ENCODE data around the gene OR4D11. TPM values are rescaled to one million over a fixed set of nuclear protein-coding genes. Genes with fewer than 3 reads are reported as not detected.

OR4D11 gene
- total RNA-seq (not detected in 2 replicates), polyA plus RNA-seq (not detected in 2 replicates), polyA minus RNA-seq (not detected in 2 replicates), Bru-seq, nascent RNA (not detected), BruChase-seq, experiment 1, labeled RNA remaining after a 6-hour chase (not detected), BruChase-seq, experiment 2, labeled RNA remaining after a 2-hour chase (not detected)
- polyA plus RNA-seq (2011; cell fraction: cytosol; rRNA removed): not detected in 2 replicates
- not detected in 2 replicates for polyA plus RNA-seq (2011; cell fraction: nucleus; rRNA removed)
- polyA plus RNA-seq (2012): not detected in 2 replicates
- polyA minus RNA-seq (2011; cell fraction: cytosol; rRNA and poly(A)+ RNA removed): not detected
- not detected in 2 replicates for polyA minus RNA-seq (2011; cell fraction: nucleus; rRNA and poly(A)+ RNA removed)
- long read RNA-seq: 0 reads

GRCh38 chr11:59503276-59503675 lies at the start of gene OR4D11:
Gene OR4D11 (plus strand): TSS chr11:59503576. CDS start chr11:59503576, 0 bp downstream.
- H3K9ac ChIP-seq (replicated peaks; ENCODE audit: extremely low read depth, insufficient read depth, low read length): no peak within 1 kb of the TSS
- no peak within 1 kb of the TSS for H3K27ac ChIP-seq (ENCODE audit: insufficient read depth, low read depth, low read length)
- H3K27me3 ChIP-seq (ENCODE audit: control insufficient read depth in 2 of 2, insufficient read depth in 2 of 2, low read length in 2 of 2): peaks cover 0 to 1% of the 10 kb centered on the region in 2 experiments
- POLR2A ChIA-PET: interaction anchor here (0.7 kb wide), 1 partner anchor 299 kb away, joined by 4 read pairs; no protein-coding TSS in a partner anchor
- no peak for DNase-seq (ENCODE audit: low read depth, low spot score)
- no peak within 1 kb of the TSS for H2AFZ ChIP-seq (ENCODE audit: low read depth, low read length)
- H3K9me3 ChIP-seq (replicated peaks; ENCODE audit: control insufficient read depth, insufficient read depth, low read length): no peaks in the 10 kb centered on the region
- CTCF ChIA-PET: interaction anchor here (1.1 kb wide), 1 partner anchor 8 kb away, joined by 4 read pairs; the partner anchor contains the start of gene OR4D9
- no peak for TF ChIP-seq FOS (IDR thresholded peaks at IDR 0.05; ENCODE audit: borderline replicate concordance, insufficient read depth, low read length)
- TF ChIP-seq POLR2A (IDR thresholded peaks at IDR 0.05; ENCODE audit: low read depth, low read length): no peak
- no peak for TF ChIP-seq JUN (IDR thresholded peaks at IDR 0.05; ENCODE audit: borderline replicate concordance, insufficient read depth, insufficient read length, low read depth)
- TF ChIP-seq MAX (IDR thresholded peaks at IDR 0.05; ENCODE audit: insufficient read depth, insufficient read length): no peak
- TF ChIP-seq EZH2 (IDR thresholded peaks at IDR 0.05; ENCODE audit: borderline replicate concordance, low read depth, low read length, severe bottlenecking): no peak
- no peak for TF ChIP-seq POLR2AphosphoS5 (IDR thresholded peaks at IDR 0.05; ENCODE audit: insufficient read depth, low read depth, low read length)
- FAIRE-seq: no peak
- H3K4me1 ChIP-seq (ENCODE audit: control insufficient read depth, extremely low read depth, insufficient read depth, low read length): no peaks in the 10 kb centered on the region
- H3K36me3 ChIP-seq (ENCODE audit: control insufficient read depth in 2 of 2, extremely low read depth in 1 of 2, insufficient read depth in 2 of 2, low read length in 2 of 2): no peaks in the 10 kb centered on the region
- no peaks in the 10 kb centered on the region for H4K20me1 ChIP-seq (replicated peaks; ENCODE audit: control insufficient read depth, extremely low read depth, insufficient read depth, low read length)
- dilution Hi-C loops (cut with MboI; ENCODE audit: extremely low pct_ligation_motif_present, low sequenced_read_pairs) (no loop called here), intact Hi-C loops (cut with micrococcal nuclease) (no loop called here)
- no TSS peak for BruUV-seq (replicated peaks)
- no peaks in the 10 kb centered on the region for H3K79me2 ChIP-seq (ENCODE audit: control insufficient read depth, insufficient read depth, low read length)
- H3K4me2 ChIP-seq (ENCODE audit: insufficient read depth, low read length): no peak within 1 kb of the TSS
- no peak within 1 kb of the TSS for H3K4me3 ChIP-seq (replicated peaks in 1 of 3; ENCODE audit: insufficient read depth in 1 of 3, low read depth in 1 of 3, low read length in 3 of 3)
- no peaks in the 10 kb centered on the region for H3K9me1 ChIP-seq (replicated peaks; ENCODE audit: control insufficient read depth, extremely low read depth, insufficient read depth, low read length)

GRCh38 chr11:59456661-59457060 lies 46.7 kb upstream of the OR4D11 start, which contains the start of gene OR4D6:
Gene OR4D6 (plus strand): TSS chr11:59456961. CDS start chr11:59456961, 0 bp downstream.
- DNase-seq (ENCODE audit: low read depth, low spot score) (no peak), FAIRE-seq (no peak)
- Histone ChIP-seq H3K27me3 (ENCODE audit: control insufficient read depth in 2 of 2, insufficient read depth in 2 of 2, low read length in 2 of 2) (no peaks in the 10 kb centered on the region), H3K79me2 (ENCODE audit: control insufficient read depth, insufficient read depth, low read length) (no peaks in the 10 kb centered on the region), H4K20me1 (replicated peaks; ENCODE audit: control insufficient read depth, extremely low read depth, insufficient read depth, low read length) (no peaks in the 10 kb centered on the region), H3K4me2 (ENCODE audit: insufficient read depth, low read length) (no peak within 1 kb of the TSS), H3K9ac (replicated peaks; ENCODE audit: extremely low read depth, insufficient read depth, low read length) (no peak within 1 kb of the TSS), H3K4me3 (replicated peaks in 1 of 3; ENCODE audit: insufficient read depth in 1 of 3, low read depth in 1 of 3, low read length in 3 of 3) (no peak within 1 kb of the TSS), H3K27ac (ENCODE audit: insufficient read depth, low read depth, low read length) (no peak within 1 kb of the TSS), H2AFZ (ENCODE audit: low read depth, low read length) (no peak within 1 kb of the TSS), H3K9me1 (replicated peaks; ENCODE audit: control insufficient read depth, extremely low read depth, insufficient read depth, low read length) (no peaks in the 10 kb centered on the region), H3K36me3 (ENCODE audit: control insufficient read depth in 2 of 2, extremely low read depth in 1 of 2, insufficient read depth in 2 of 2, low read length in 2 of 2) (no peaks in the 10 kb centered on the region), H3K9me3 (replicated peaks; ENCODE audit: control insufficient read depth, insufficient read depth, low read length) (no peaks in the 10 kb centered on the region), H3K4me1 (ENCODE audit: control insufficient read depth, extremely low read depth, insufficient read depth, low read length) (no peaks in the 10 kb centered on the region)
- ChIA-PET CTCF (no interaction called here), POLR2A (no interaction called here)
- no peak for TF ChIP-seq POLR2AphosphoS5 (IDR thresholded peaks at IDR 0.05; ENCODE audit: insufficient read depth, low read depth, low read length)
- no peak for TF ChIP-seq JUN (IDR thresholded peaks at IDR 0.05; ENCODE audit: borderline replicate concordance, insufficient read depth, insufficient read length, low read depth)
- no peak for TF ChIP-seq CTCF (IDR thresholded peaks at IDR 0.05; ENCODE audit: extremely low read depth in 1 of 2, insufficient read depth in 1 of 2, low read depth in 1 of 2, low read length in 2 of 2)
- TF ChIP-seq POLR2A (IDR thresholded peaks at IDR 0.05; ENCODE audit: low read depth, low read length): no peak
- TF ChIP-seq GATA2 (IDR thresholded peaks at IDR 0.05; ENCODE audit: insufficient read depth, insufficient read length, low read depth, low read length): no peak
- TF ChIP-seq MAX (IDR thresholded peaks at IDR 0.05; ENCODE audit: insufficient read depth, insufficient read length): no peak
- no peak for TF ChIP-seq MYC (IDR thresholded peaks at IDR 0.05; ENCODE audit: low read depth, low read length)
- TF ChIP-seq FOS (IDR thresholded peaks at IDR 0.05; ENCODE audit: borderline replicate concordance, insufficient read depth, low read length): no peak
- no peak for TF ChIP-seq EZH2 (IDR thresholded peaks at IDR 0.05; ENCODE audit: borderline replicate concordance, low read depth, low read length, severe bottlenecking)
- no TSS peak for BruUV-seq (replicated peaks)
- dilution Hi-C loops (cut with MboI; ENCODE audit: extremely low pct_ligation_motif_present, low sequenced_read_pairs): no loop called here
- intact Hi-C loops (cut with micrococcal nuclease): no loop called here
